Gastrocnemius medialis (tissue), 4 donors: ENCODE measurements around the gene PSKH1. TPM values are rescaled to one million over a fixed set of nuclear protein-coding genes. Genes with fewer than 3 reads are reported as not detected.

ENCODE experiments used
- ATAC-seq, 2 donors: fragments of 150-250 bp; one replicate each; pipeline ENCODE4 v1.9.1; 2016
- DNase-seq, 2 donors: peaks; one replicate each; pipeline ENCODE4 v3.0.0-alpha.2; 2019
- H3K27ac ChIP-seq, 4 donors: fragments of 200-600 bp; sonication (generic); 1 replicate in 1 of 4; 2 replicates in 3 of 4; pipeline ENCODE4 v1.5.1; 2016 to 2018; ENCODE audit warnings: mild to moderate bottlenecking in 2 of 4, moderate library complexity in 1 of 4
- H3K27me3 ChIP-seq, 3 donors: fragments of 200-600 bp; sonication (generic) in 2 of 3; 1 replicate in 1 of 3; 2 replicates in 2 of 3; pipeline versions ENCODE4 v1.5.1 to v1.6.0; 2016 to 2019; ENCODE audit warnings: mild to moderate bottlenecking in 1 of 3, moderate library complexity in 1 of 3
- H3K36me3 ChIP-seq, 2 donors: fragments of 200-600 bp; sonication (generic) in 1 of 2; one replicate each; pipeline ENCODE4 v1.5.1; 2017 to 2018
- H3K4me1 ChIP-seq, 2 donors: fragments of 200-600 bp; sonication (generic) in 1 of 2; one replicate each; pipeline ENCODE4 v1.5.1; 2016 to 2017; ENCODE audit warnings: mild to moderate bottlenecking in 2 of 2
- H3K4me3 ChIP-seq, 4 donors: fragments of 200-600 bp; sonication (generic) in 3 of 4; 1 replicate in 1 of 4; 2 replicates in 3 of 4; pipeline ENCODE4 v1.5.1; 2016 to 2019; ENCODE audit warnings: mild to moderate bottlenecking in 2 of 4
- H3K9me3 ChIP-seq, 3 donors: fragments of 200-600 bp; sonication (generic) in 2 of 3; 1 replicate in 1 of 3; 2 replicates in 2 of 3; pipeline ENCODE4 v1.5.1; 2016 to 2019
- CTCF ChIP-seq, 5 experiments: fragments of 450-650 bp in 3 of 5; fragments of 200-600 bp in 2 of 5; sonication (generic) in 2 of 5; IDR thresholded peaks in 4 of 5; conservative IDR thresholded peaks in 1 of 5; 1 replicate in 4 of 5; 2 replicates in 1 of 5; pipeline ENCODE4 v1.5.1; 2016 to 2019; ENCODE audit warnings: antibody characterized with exemption in 5 of 5, mild to moderate bottlenecking in 3 of 5, moderate library complexity in 3 of 5
- POLR2A ChIP-seq, 2 donors: fragments of 450-650 bp; IDR thresholded peaks; one replicate each; pipeline ENCODE4 v1.6.1; 2017; ENCODE audit warnings: antibody characterized with exemption in 2 of 2, mild to moderate bottlenecking in 2 of 2, moderate library complexity in 2 of 2
- in situ Hi-C, 4 donors: fragments of 200-750 bp; cut with MboI; loops; one replicate each; pipeline versions ENCODE4 v1.15.0 to v1.8.0; 2017; ENCODE audit warnings: low sequenced_read_pairs in 4 of 4
- intact Hi-C: fragments of 100-400 bp; cut with DNase I; formaldehyde crosslinking; loops from one replicate; pipeline ENCODE4 v1.15.1; 2023; ENCODE audit warnings: low total_unique reads
- total RNA-seq, 4 donors: library from RNA; depleted of rRNA; stranded (reverse); fragments of >200 nt; gene quantifications; one replicate each; pipeline versions ENCODE4 v1.1.0 to v1.2.3, GENCODE V29; 2016

Gene PSKH1
- total RNA-seq, 4 donors from 2014 or later: 4.1 to 12.7 (median 6.9) TPM

GRCh38 chr16:67951485-67951884 lies 58.4 kb downstream of the PSKH1 start:
- TF ChIP-seq CTCF (IDR thresholded peaks at IDR 0.05 in 4 of 5, conservative IDR thresholded peaks at IDR 0.05 in 1 of 5): no peak
- Histone ChIP-seq H3K27me3 (no peaks in the 10 kb centered on the region), H3K4me1 (peaks cover 7 to 11% of the 10 kb centered on the region in 2 donors), H3K36me3 (peaks cover 0 to 80% of the 10 kb centered on the region in 2 donors), H3K27ac (peak overlapping the region in 2 of 4 donors; percentile 15 to 55), H3K4me3 (no peak overlapping the region), H3K9me3 (no peaks in the 10 kb centered on the region)
- DNase-seq: no peak
- ATAC-seq: no peak
- intact Hi-C loops: no loop called here
- in situ Hi-C loops: no loop called here

GRCh38 chr16:67953641-67954375 lies 60.8 kb downstream of the PSKH1 start:
- H3K36me3 ChIP-seq: peaks cover 0 to 57% of the 10 kb centered on the region in 2 donors
- peak overlapping the region in 3 of 4 donors; percentile 5 to 20 (median 19) for H3K27ac ChIP-seq

GRCh38 chr16:67954421-67955196 lies 61.6 kb downstream of the PSKH1 start:
- ATAC-seq (no peak), DNase-seq (no peak)
- TF ChIP-seq POLR2A (IDR thresholded peaks at IDR 0.05) (no peak), CTCF (IDR thresholded peaks at IDR 0.05 in 4 of 5, conservative IDR thresholded peaks at IDR 0.05 in 1 of 5) (no peak)
- intact Hi-C loops (no loop called here), in situ Hi-C loops (no loop called here)
- Histone ChIP-seq H3K36me3 (peaks cover 0 to 49% of the 10 kb centered on the region in 2 donors), H3K27me3 (no peaks in the 10 kb centered on the region), H3K27ac (peak overlapping the region in 3 of 4 donors; percentile 5 to 20 (median 19)), H3K9me3 (no peaks in the 10 kb centered on the region), H3K4me3 (no peak overlapping the region), H3K4me1 (peaks cover 22 to 26% of the 10 kb centered on the region in 2 donors)

More at GRCh38 chr16:67953641-67954375, 60.8 kb downstream of the PSKH1 start:
- Histone ChIP-seq H3K4me3 (no peak overlapping the region), H3K27me3 (no peaks in the 10 kb centered on the region), H3K9me3 (no peaks in the 10 kb centered on the region), H3K4me1 (peaks cover 14 to 18% of the 10 kb centered on the region in 2 donors)
- in situ Hi-C loops (no loop called here), intact Hi-C loops (no loop called here)
- DNase-seq: no peak
- no peak for TF ChIP-seq CTCF (IDR thresholded peaks at IDR 0.05 in 4 of 5, conservative IDR thresholded peaks at IDR 0.05 in 1 of 5)
- TF ChIP-seq POLR2A (IDR thresholded peaks at IDR 0.05): no peak
- no peak for ATAC-seq

GRCh38 chr16:67957622-67958021 lies 64.6 kb downstream of the PSKH1 start:
- no peak for DNase-seq
- no peaks in the 10 kb centered on the region for H3K9me3 ChIP-seq
- peaks cover 44% of the 10 kb centered on the region in 2 donors for H3K4me1 ChIP-seq
- in situ Hi-C loops: no loop called here
- TF ChIP-seq POLR2A (IDR thresholded peaks at IDR 0.05) (no peak), CTCF (IDR thresholded peaks at IDR 0.05 in 4 of 5, conservative IDR thresholded peaks at IDR 0.05 in 1 of 5) (no peak)
- H3K27me3 ChIP-seq: no peaks in the 10 kb centered on the region
- peaks cover 0 to 22% of the 10 kb centered on the region in 2 donors for H3K36me3 ChIP-seq
- H3K27ac ChIP-seq: peak overlapping the region in 3 of 4 donors; percentile 87 to 95 (median 90)
- ATAC-seq: no peak
- no peak overlapping the region for H3K4me3 ChIP-seq
- intact Hi-C loops: loop anchor here (2.0 kb wide), 1 partner anchor 21 kb away; the partner anchor contains the start of gene PSMB10
